ENCODE data around the gene ANKRD33B.
"Not testable (repeated sequence)": the region's sequence is repeated elsewhere in the genome, so short reads cannot be mapped to it uniquely, and the experiment has no call there.

Gene ANKRD33B

DNA sequence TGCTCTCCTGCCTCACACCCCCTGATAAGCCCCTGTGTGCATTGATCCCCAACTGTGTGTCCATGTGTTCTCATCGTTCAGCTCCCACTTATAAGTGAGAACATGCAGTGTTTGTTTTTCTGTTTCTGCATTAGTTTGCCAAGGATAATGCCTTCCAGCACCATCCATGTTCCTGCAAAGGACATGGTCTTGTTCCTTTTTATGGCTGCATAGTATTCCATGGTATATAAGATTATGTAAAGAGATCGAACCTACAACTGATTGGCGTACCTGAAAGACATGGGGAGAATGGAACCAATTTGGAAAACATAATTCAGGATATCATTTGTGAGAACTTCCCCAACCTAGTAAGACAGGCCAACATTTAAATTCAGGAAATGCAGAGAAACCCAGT lies 32.4 kb downstream of the ANKRD33B start:
- DNase-seq, result no peak

DNA sequence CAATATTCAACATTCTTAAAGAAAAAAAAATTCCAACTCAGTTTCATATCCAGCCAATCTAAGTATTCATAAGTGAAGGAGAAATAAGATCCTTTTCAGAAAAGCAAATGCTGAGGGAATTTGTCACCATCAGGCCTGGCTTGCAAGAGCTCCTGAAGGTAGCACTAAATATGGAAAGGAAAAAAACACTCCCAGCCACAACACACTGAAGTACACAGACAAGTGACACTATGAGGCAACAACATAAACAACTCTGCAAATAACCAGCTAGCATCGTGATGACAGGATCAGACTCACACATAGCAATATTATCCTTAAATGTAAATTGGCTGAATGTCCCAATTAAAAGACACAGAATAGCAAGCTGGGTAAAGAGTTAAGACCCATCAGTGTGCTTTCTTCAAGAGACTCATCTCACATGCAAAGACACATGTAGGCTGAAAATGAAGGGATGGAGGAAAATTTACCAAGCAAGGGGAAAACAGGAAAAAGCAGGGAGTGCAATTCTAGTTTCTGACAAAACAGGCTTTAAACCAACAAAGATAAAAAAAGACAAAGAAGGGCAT lies 33.1 kb downstream of the ANKRD33B start:
- DNase-seq, result no peak

DNA sequence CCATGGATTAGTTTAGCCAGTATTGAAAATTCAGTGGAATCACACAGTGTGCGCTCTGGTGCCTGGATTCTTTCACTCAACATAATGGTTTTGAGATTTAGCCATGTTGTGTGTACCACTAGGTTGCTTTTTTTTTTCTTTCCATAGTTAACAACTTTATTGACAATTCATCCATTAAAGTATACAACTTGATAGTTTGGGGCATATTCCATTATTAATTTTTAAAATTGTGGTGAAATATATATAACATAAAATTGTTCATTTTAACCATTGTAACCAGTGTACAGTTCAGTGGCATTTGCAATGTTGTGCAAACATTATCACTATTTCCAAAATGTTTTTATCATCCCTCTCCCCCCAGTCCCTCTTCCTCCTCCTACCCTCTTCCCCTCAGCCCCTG lies 35.2 kb downstream of the ANKRD33B start:
- no peak for DNase-seq

DNA sequence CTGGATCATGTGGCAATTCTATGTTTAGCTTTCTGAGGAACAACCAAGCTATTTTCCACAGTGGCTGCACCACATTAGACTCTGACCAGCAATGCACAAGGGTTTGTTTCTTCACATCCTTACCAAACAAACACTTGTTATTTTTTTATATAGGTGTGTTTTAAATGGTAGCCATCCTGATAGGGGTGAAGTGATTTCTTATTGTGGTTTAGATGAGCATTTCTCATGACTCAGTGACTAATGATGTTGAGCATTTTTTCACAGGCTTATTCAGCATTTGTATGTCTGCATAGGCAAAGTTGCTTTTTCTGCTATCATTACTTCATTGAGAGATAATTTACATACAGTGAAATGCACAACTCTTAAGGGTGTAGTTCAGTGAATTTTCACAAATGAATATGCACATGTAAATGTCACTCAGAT lies 36.0 kb downstream of the ANKRD33B start:
- DNase-seq, result no peak

DNA sequence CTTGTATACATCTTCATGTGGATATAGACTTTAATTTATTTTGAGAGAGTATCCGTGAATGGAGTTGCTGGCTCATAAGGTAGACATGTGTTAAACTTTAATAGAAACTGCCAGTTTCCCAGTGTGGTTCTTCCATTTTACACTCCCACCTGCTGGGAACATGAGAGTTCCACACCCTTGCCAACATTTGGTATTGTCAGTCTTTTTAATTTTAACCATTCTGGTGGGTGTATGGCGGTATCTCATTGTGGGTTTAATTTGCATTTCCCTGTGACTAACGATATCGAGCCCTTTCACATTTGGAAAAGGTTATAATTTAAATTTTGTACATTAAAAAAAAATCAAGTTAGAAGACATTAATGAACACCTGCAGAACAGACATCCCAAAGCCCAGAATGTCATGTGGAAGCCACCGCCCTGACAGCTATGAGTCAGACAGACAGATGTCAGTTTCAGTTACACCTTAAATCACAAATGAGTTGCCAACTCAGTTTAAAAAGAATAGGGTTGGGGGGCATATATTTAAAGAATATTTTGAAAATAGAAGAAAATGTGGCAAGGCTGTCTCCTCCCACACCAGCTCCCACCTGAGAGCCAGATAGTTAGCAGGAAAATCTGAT lies 36.9 kb downstream of the ANKRD33B start:
- no peak for DNase-seq

DNA sequence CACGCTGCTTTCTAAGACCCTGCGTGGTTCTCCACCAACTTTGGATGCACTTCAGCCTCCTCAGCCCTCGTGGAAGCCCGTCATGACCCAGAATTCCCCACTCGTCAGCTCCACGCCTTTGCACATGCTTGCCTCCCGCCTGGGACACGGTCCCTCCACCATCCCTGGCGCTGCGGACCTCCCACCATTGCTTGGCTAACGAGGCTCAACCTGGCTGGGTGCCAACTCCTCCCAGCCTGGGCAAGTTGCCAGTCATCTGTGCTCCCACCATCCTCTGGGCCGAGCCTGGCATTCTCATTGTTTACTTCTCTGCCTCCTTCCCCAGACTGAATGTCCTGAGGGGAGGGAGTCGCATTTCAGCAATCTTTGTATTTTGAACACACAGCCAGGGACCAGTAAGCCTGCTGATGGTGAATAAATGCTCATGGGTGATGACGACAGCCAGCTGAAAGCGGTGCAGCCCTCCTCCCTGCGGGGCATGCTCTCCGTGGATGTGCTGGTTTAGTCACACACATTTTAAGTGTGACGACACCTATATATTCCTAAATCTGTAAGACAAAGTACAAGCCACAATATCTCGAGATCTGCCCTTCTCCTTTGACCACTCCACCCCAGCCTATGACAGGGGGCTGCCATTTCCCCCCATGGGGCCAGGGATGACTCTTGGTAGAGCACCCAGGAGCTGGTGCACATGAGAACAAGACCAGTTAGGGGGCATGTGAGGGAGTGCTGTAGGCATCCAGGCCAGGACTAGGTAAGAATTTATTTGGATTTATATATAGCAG lies 37.6 kb downstream of the ANKRD33B start:
- peak; percentile 94 for DNase-seq

DNA sequence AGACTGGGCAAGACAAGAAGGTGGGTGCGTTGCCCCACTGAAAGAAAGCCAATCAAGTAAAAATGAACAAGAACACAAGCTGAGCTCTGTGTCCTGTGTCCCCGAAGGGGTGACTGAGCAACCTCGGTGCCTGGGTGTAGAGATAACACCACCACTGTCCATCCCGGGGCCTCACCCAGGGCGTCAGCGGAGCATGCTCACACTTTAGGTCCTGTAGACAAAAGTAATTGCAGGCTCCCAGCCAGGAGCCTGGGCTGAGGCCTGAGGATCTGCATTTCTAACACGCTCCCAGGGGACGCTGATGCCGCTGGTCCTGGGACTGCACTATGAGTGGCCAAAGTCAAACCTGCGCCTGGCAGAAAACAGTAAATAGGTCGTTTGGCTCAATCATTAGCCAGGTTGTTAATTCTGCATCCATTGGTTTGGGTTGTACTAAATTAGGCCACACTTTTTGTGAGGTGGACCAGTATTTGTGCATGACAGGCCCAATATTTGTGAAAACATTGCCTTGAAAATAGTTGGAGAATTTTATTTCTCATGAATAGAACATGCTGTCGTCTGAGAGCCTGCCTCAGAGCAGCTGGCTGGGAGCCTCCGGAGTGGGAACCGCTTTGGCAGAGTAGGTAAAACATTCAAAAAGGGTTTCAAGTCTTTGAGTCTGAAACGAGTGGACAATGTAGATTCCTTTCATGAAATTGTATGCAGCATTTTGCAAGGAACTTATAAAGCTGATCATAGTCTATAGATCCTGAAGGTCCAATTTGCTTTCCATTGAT lies 38.3 kb downstream of the ANKRD33B start:
- no peak for DNase-seq

DNA sequence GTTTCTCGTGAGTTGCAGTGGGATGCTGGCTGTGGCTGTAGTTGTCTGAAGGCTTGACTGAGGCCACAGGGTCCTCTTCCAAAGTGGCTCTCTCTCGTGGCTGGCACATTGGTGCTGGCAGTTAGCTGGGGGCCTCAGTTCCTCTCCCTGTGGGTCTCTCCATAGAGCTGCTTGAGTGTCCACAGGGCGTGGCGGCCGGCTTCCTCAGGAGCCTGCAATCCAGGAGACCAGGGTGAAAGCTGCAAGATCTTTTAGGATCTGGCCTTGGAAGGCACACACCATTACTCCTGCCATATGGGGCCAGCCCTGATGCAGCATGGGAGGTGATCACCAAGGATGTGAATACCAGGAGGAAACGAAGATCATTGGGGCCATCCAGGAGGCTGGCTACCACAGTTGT lies 41.1 kb downstream of the ANKRD33B start:
- no peak for DNase-seq

DNA sequence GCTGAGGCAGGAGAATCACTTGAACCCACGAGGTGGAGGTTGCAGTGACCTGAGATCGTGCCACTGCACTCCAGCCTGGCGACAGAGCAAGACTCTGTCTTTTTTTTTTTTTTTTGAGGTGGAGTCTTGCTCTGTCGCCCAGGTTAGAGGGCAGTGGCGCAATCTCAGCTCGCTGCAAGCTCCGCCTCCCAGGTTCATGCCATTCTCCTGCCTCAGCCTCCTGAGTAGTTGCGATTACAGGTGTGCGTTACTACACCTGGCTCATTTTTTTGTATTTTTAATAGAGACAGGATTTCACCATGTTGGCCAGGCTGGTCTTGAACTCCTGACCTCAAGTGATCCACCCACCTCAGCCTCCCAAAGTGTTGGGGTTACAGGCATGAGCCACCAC lies 42.8 kb downstream of the ANKRD33B start:
- DNase-seq, result not testable (repeated sequence)

DNA sequence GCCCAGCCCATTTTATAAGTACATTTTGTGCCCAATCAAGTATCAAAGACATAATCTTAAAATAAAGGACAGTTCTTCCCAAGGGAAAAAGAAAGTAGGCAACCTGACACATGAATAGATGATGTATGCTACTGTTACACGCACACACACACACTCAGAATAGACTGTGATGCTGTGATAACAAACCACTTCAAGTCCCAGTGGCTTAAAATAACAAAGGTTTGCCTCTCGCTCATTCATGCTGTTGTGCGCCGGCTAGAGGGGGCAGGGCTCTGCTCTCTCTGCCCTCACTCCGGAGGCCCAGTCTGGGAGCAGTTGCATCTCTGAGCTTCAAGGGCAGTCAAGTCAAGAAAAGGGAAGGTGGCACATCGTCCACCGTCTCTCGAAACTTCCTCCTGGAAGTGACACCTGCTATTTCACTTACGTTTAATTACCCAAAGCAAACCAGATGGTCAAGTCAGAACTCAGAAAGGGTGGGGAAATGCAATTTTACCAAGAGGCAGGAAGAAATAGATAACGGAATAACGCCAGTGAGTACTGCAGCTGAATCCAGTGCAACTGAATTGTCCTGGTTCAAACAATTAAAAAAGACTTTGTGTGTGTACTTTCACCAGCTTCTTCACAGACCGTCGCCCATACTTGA lies 43.3 kb downstream of the ANKRD33B start:
- no peak for DNase-seq

DNA sequence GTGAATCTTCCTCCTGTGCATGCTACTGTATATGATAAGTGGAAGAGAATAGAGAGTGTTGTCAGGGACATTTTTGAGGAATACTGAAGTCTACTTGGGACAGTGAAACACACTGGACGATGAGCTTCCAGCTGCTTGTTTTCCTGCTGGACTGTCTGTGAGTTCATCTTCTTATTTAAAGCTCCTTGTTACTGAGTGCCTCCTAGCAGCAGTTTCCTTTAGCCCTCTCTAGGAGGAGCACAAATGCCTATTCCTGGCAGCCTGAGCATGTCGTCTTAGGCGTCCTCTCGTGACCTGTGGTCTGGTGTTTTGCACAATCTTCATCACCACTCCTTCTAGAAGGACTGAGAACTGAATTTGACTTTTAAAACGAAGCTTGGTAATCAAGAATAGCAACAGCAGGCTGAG lies 43.8 kb downstream of the ANKRD33B start:
- DNase-seq, result no peak

DNA sequence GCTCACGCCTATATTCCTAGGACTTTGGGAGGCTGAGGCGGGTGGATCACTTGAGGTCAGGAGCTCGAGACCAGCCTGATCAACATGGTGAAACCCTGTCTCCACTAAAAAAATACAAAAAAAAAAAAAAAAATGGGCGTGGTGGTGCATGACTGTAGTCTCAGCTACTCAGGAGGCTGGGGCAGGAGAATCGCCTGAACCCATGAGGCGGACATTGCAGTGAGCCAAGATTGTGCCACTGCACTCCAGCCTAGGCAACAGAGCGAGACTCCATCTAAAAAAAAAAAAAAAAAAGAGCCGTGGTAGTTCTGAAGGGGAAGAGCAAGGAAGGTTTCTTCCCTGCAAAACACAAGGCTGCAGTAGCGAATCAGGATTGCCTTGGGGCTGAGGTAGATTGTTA lies 44.2 kb downstream of the ANKRD33B start:
- not testable (repeated sequence) for DNase-seq

DNA sequence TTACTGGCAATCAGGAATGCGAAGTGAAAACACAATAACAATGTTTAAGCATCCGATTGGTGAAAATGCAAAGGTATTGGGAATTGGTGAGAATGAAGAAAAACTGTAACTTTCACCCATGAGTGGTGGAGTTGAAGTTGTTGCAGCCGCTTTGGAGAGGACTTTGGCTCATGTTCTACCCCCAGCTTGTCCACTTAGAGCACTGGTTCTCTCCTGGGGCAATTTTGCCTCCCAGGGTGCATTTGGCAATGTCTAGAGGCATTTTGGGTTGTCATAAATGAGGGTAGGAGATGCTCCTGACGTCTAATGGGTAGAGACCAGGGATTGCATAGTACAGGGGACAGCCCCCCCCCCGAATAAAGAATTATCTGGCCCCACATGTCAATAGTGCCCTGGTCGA lies 46.2 kb downstream of the ANKRD33B start:
- no peak for DNase-seq

DNA sequence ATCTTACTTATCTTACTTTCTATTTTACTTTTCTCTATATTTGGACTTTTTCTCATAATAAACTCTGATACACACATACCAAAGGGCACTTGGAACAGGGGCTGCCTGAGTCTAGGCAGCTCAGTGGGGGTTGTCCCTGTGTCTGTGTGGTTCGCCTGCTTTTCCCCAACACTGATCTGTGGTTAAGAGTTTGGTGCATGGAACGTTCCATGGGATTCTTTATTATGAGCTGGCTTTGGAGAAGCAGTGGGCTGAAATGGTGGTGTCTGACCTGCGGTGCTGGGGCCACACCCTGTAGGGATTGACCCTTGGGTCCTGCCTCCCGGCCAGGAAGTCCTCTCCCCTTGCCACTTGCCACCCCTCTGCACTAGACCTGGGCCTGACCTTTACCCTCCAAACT lies 47.4 kb downstream of the ANKRD33B start:
- DNase-seq, result no peak

DNA sequence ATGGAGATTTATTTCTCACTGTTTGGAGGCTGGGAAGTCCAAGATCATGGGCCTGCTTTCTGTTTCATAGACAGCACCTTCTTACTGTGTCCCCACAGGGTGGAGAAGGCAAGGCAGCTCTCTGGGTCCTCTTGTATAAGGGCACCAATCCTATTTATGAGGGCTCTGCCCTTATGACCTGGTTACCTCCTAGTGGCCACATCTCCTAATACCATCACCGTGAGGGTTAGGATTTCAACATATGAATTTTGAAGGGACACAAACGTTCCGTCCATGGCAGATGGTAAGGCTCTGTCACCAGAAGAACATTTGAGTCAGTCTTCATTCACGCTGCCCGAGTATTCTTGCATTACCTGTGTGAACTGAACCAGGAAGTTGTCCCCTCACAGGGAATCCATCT lies 48.4 kb downstream of the ANKRD33B start:
- no peak for DNase-seq

DNA sequence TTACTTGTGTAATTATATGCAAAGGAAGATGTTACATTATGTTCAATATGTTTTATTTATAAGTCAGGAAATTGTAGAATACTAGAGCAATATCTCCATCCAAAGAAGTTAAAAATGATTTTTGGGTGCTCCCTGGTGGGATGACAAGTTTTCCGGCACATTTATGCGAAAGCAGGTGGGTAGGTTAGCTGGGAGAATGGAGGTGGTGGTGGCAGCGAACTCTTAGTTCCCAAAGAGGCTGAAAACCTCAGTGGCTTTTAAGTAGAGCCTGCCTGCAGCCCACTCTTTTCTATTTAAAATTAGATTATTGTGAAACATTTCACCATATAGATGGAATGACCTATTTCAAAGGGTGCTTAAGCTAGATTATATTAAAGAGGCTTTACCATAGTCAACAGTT lies 51.8 kb downstream of the ANKRD33B start:
- no peak for DNase-seq

DNA sequence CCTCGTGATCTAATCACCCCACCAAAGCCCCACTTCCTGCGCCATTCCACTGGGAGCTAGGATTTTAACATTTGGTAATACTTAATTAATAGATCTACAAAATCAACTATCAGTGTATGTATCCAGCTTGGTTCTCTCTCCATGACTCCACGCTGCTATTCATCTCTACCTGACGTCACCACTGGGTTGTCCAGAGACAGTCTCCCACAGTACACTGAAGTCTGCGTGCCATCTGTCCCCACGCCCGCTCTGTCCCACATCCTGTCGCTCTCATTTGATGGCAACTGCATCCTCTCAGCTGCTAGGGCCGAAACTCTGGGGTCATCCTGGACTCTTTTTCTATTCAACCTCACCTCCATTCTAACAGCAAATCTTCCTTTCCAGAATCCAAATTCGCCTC lies 53.2 kb downstream of the ANKRD33B start:
- no peak for DNase-seq

DNA sequence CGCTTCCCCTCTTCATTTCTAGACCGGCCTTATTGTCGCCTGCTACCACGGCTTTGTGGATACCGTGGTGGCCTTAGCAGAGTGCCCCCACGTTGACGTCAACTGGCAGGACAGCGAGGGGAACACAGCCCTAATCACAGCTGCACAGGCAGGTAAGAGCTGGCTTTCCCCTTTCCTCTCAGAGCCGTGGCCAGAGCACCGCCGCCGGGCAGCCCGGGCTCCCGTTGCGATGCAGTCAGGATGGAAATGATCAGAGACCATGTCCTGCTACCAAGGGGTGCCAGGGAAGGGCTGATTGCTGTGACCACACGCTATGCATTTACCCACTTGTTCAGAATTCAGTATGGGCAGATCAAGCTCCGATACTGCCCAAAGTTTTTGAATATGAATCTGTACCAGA lies 54.4 kb downstream of the ANKRD33B start:
- no peak for DNase-seq

DNA sequence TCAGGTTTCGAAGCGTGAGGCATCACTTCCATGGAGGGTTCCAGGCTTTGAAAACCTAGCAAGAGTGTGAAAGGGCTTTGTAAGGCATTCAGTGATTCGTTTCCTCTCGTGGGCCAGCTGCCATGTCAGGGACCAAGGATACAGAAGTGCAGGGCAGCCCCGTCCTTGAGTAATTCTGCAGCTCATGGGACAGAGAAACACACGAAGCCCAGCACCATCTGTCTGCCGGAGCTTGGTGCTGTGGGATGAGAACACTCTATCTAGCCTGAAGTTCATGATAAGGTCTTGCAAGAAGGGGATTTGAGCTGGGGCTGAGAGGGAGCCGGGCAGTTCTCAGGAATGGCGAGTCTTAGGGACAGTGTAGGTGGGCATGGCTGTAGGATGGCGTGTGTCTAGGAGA lies 55.8 kb downstream of the ANKRD33B start:
- DNase-seq, result no peak

DNA sequence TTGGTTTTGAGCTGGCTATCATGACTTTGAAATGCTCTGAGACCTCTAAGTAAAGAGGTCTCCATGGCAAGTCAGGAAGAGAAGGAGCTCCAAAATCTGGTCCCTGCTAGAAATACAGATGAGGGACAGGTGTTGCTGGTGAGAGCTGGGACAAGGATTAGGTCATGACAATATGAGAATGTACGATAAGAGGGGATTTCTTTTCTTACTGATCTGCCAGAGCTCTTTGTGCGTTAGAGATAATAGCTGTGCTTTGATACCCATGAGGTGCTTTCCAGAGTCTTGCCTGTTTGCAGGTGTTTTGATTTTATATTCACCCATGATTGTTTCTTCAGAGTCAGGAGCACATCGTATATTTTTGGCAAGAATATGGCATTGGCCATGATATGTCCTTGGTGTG lies 56.5 kb downstream of the ANKRD33B start:
- DNase-seq, result no peak

DNA sequence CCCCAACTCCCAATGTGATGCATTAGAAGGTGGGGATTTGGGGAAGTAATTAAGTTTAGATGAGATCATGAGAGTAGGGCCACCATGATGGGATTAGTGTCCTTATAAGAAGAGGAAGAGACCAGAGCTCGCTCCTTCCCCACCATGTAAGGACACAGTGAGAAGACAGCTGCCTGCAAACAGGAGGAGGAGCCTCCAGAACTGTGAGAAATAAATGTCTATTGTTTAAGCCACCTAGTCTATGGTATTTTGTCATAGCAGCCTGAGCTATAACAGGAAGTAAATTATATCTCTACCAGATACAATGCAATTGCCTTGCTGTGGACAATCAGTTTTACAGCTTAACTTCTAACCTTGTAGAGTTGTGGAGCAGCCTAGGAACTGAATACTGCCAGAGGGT lies 58.0 kb downstream of the ANKRD33B start:
- DNase-seq, result no peak

DNA sequence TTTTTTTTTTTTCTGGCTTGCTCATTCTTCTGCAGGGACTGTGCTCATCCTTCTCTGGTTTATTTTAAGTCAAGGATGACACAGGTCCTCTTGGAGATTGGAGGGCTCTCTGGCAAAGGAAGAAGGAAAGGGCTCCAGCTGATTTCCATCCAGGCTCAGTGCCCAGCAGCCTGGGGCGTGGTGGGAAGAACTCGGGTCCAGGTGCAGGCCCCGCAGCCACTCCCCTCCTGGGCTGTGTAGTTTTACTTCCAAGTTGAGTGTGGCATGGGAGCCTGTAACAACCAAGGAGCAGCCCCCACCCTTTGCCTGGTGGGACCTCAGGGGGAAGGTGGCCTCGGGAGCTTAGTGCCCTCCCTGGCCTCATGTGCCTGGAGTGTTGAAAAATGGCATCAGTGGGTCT lies 58.9 kb downstream of the ANKRD33B start:
- DNase-seq, result no peak

DNA sequence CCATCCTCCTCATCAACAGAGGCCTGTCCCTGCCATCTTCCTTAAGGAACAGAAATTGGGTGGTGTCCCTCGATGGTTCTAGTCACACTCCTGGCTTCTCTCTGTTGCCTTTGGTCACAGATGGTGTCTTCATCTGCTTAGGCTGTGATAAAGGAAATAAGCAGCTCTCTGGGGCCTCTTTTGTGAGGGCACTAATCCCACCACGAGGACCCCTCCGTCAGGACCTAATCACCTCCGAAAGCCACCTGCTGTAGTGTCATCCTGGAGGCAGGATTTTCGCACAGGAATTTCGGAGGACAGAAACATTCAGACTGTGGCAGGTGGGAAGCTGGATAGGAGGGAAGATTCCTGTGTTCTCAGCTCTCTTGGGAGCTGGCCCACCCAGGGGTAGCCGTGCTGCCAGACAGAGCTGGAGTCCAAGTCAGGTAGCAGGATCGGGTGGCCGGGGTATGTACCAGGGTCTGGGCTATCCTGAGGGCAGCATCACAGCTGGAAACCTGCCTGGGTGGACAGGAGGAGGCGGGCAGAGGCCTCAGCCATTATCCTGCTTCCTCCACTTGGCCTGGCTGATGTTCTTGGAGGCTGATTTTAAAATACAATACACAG lies 59.5 kb downstream of the ANKRD33B start:
- DNase-seq, result no peak

Data from NCI-H1105 treated with DMSO at 0.1 percent for 48 hours (cell line).